HG02885 (cell line): ENCODE results near the gene SBDS.

ENCODE experiments used
- ATAC-seq: cut with Tn5 transposase; IDR thresholded peaks from one replicate; pipeline ENCODE4 v1.9.1; 2021; ENCODE audit warnings: mild to moderate bottlenecking; ENCODE audit not compliant: unreplicated experiment, poor library complexity

The SBDS gene

GRCh38 chr7:66948480-66949109 lies 46.8 kb downstream of the SBDS start:
- ATAC-seq, result no peak

- no peak for ATAC-seq
These were observed 48.8 kb downstream of the SBDS start for GRCh38 chr7:66946545-66946944.

- no peak for ATAC-seq
These were observed 56.1 kb downstream of the SBDS start for GRCh38 chr7:66939325-66939724.

GRCh38 chr7:66937940-66938339 lies 57.4 kb downstream of the SBDS start:
- ATAC-seq, result no peak
